Measurements from ENCODE around the gene RAB3IL1.

RAB3IL1 gene

DNA sequence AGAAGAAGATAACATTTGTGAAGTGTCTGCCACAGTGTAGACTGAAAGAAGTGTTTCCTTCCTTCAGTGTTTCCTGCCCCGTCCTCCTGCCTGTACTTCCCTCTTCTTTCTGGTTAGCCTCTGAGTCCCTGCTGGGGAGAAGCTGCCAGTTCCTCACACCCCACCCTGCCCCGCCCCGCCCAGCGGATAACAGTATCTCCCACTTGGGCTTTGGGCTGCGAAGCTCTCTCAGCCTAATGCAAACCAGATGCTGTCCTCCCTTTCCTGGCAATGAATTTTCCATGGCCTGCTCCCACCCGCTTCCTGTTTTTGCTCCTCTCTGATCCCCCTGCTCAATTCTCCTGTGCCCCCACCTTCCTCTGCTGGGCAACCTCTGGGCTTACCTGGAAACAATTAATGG is 5.2 kb upstream of the RAB3IL1 start:
- Histone ChIP-seq H3K9ac (ENCODE audit: low read depth, low read length) (no peak overlapping the region), H4K20me1 (ENCODE audit: insufficient read depth, low read length) (peaks cover 4% of the 10 kb centered on the region; the same call in 1 of the 2 replicates), H3K4me1 (ENCODE audit: insufficient read depth, low read length) (no peaks in the 10 kb centered on the region), H2AFZ (ENCODE audit: low read depth, low read length) (no peak overlapping the region), H3K27me3 (ENCODE audit: insufficient read depth, low read length, poor library complexity) (peaks cover 14% of the 10 kb centered on the region), H3K36me3 (ENCODE audit: insufficient read depth, low read length) (no peaks in the 10 kb centered on the region), H3K27ac (ENCODE audit: low read length) (no peak overlapping the region), H3K4me2 (ENCODE audit: insufficient read depth, low read length) (no peak overlapping the region), H3K9me3 (ENCODE audit: insufficient read depth, low read length, severe bottlenecking) (no peaks in the 10 kb centered on the region), H3K4me3 (ENCODE audit: low read depth in 1 of 2, low read length in 2 of 2) (no peak overlapping the region), H3K79me2 (ENCODE audit: insufficient read depth, low read length) (no peaks in the 10 kb centered on the region)
- no peak for TF ChIP-seq EZH2 (IDR thresholded peaks at IDR 0.05; ENCODE audit: borderline replicate concordance, low read depth, low read length, severe bottlenecking)
- no peak for TF ChIP-seq CTCF (IDR thresholded peaks at IDR 0.05; ENCODE audit: borderline replicate concordance, extremely low read depth, low read length, poor library complexity, severe bottlenecking)
- ATAC-seq (ENCODE audit: insufficient read depth, low read depth) (no peak), DNase-seq (no peak)

GRCh38 chr11:61921446-61921845 is 4.1 kb upstream of the RAB3IL1 start:
- no peak overlapping the region for H3K4me2 ChIP-seq (ENCODE audit: insufficient read depth, low read length)
- no peak for ATAC-seq (ENCODE audit: insufficient read depth, low read depth)
- H3K27me3 ChIP-seq (ENCODE audit: insufficient read depth, low read length, poor library complexity), result peaks cover 13% of the 10 kb centered on the region
- no peaks in the 10 kb centered on the region for H3K36me3 ChIP-seq (ENCODE audit: insufficient read depth, low read length)
- no peaks in the 10 kb centered on the region for H3K4me1 ChIP-seq (ENCODE audit: insufficient read depth, low read length)
- H3K9me3 ChIP-seq (ENCODE audit: insufficient read depth, low read length, severe bottlenecking), result no peaks in the 10 kb centered on the region
- no peak overlapping the region for H3K4me3 ChIP-seq (ENCODE audit: low read depth in 1 of 2, low read length in 2 of 2)
- H3K27ac ChIP-seq (ENCODE audit: low read length), result no peak overlapping the region
- no peaks in the 10 kb centered on the region for H3K79me2 ChIP-seq (ENCODE audit: insufficient read depth, low read length)
- DNase-seq, result no peak
- TF ChIP-seq EZH2 (IDR thresholded peaks at IDR 0.05; ENCODE audit: borderline replicate concordance, low read depth, low read length, severe bottlenecking) (no peak), CTCF (IDR thresholded peaks at IDR 0.05; ENCODE audit: borderline replicate concordance, extremely low read depth, low read length, poor library complexity, severe bottlenecking) (no peak)
- H3K9ac ChIP-seq (ENCODE audit: low read depth, low read length), result no peak overlapping the region
- peaks cover 4% of the 10 kb centered on the region; the same call in 1 of the 2 replicates for H4K20me1 ChIP-seq (ENCODE audit: insufficient read depth, low read length)
- H2AFZ ChIP-seq (ENCODE audit: low read depth, low read length), result no peak overlapping the region

GRCh38 chr11:61919705-61920631 is 2.6 kb upstream of the RAB3IL1 start:
- Histone ChIP-seq H3K4me1 (ENCODE audit: insufficient read depth, low read length) (no peaks in the 10 kb centered on the region), H3K9me3 (ENCODE audit: insufficient read depth, low read length, severe bottlenecking) (no peaks in the 10 kb centered on the region), H3K4me3 (ENCODE audit: low read depth in 1 of 2, low read length in 2 of 2) (no peak overlapping the region), H3K4me2 (ENCODE audit: insufficient read depth, low read length) (no peak overlapping the region), H3K27ac (ENCODE audit: low read length) (no peak overlapping the region), H3K27me3 (ENCODE audit: insufficient read depth, low read length, poor library complexity) (peaks cover 12% of the 10 kb centered on the region), H2AFZ (ENCODE audit: low read depth, low read length) (no peak overlapping the region), H3K9ac (ENCODE audit: low read depth, low read length) (no peak overlapping the region), H4K20me1 (ENCODE audit: insufficient read depth, low read length) (peaks cover 4% of the 10 kb centered on the region; the same call in 1 of the 2 replicates), H3K36me3 (ENCODE audit: insufficient read depth, low read length) (no peaks in the 10 kb centered on the region), H3K79me2 (ENCODE audit: insufficient read depth, low read length) (no peaks in the 10 kb centered on the region)
- DNase-seq, result no peak
- no peak for ATAC-seq (ENCODE audit: insufficient read depth, low read depth)
- TF ChIP-seq EZH2 (IDR thresholded peaks at IDR 0.05; ENCODE audit: borderline replicate concordance, low read depth, low read length, severe bottlenecking) (no peak), CTCF (IDR thresholded peaks at IDR 0.05; ENCODE audit: borderline replicate concordance, extremely low read depth, low read length, poor library complexity, severe bottlenecking) (no peak)
